Activated CD8-positive, alpha-beta T cell treated with anti-CD3 and anti-CD28 coated beads for 36 hours (primary cell): Measurements from ENCODE around the gene SCRN1. TPM values are rescaled to one million over a fixed set of nuclear protein-coding genes. Genes with fewer than 3 reads are reported as not detected.

Experiments used
- ATAC-seq: fragments of 200-7000 bp; cut with Tn5 transposase; one replicate; pipeline ENCODE4 v1.10.0; 2021; ENCODE audit warnings: mild to moderate bottlenecking, moderate library complexity
- CTCF ChIA-PET: fragments of 350-600 bp; sonication (Branson Sonifier 250); formaldehyde crosslinking; loops from one replicate; lab custom pipeline; 2021; ENCODE audit warnings: antibody characterized with exemption; lab: Charles Lee
- POLR2A ChIA-PET: fragments of 350-600 bp; sonication (Branson Sonifier 250); formaldehyde crosslinking; loops from one replicate; lab custom pipeline; 2021; ENCODE audit warnings: antibody characterized with exemption; lab: Charles Lee
- DNase-seq: peaks from one replicate; pipeline ENCODE4 v3.0.0-alpha.2; 2020
- H3K27ac Mint-ChIP-seq: one replicate; pipeline ENCODE4 v1.8.0; 2021; ENCODE audit warnings: mild to moderate bottlenecking, mixed read lengths
- H3K27me3 Mint-ChIP-seq: one replicate; pipeline ENCODE4 v1.8.0; 2021; ENCODE audit warnings: mixed read lengths
- H3K36me3 Mint-ChIP-seq: one replicate; pipeline ENCODE4 v1.8.0; 2021; ENCODE audit warnings: low read depth, mixed read lengths
- H3K4me1 Mint-ChIP-seq: one replicate; pipeline ENCODE4 v1.8.0; 2021; ENCODE audit warnings: low read depth, mixed read lengths
- H3K4me3 Mint-ChIP-seq: one replicate; pipeline ENCODE4 v1.8.0; 2021; ENCODE audit warnings: mild to moderate bottlenecking, moderate library complexity, mixed read lengths
- H3K9me3 Mint-ChIP-seq: one replicate; pipeline ENCODE4 v1.8.0; 2021; ENCODE audit warnings: mixed read lengths
- CTCF ChIP-seq: fragments of 200-600 bp; IDR thresholded peaks from one replicate; pipeline ENCODE4 v1.8.0; 2022; ENCODE audit warnings: antibody characterized with exemption, mild to moderate bottlenecking
- intact Hi-C: fragments of 100-400 bp; cut with micrococcal nuclease; formaldehyde crosslinking; loops from one replicate; pipeline ENCODE4 v1.10.0; 2022
- total RNA-seq, 2 experiments: library from RNA; stranded (reverse); gene quantifications; one replicate each; pipeline ENCODE4 v1.2.3, GENCODE V29; 2021

SCRN1 gene
- total RNA-seq, 2 experiments from 2014 or later: 10.8 to 14.7 TPM

DNA sequence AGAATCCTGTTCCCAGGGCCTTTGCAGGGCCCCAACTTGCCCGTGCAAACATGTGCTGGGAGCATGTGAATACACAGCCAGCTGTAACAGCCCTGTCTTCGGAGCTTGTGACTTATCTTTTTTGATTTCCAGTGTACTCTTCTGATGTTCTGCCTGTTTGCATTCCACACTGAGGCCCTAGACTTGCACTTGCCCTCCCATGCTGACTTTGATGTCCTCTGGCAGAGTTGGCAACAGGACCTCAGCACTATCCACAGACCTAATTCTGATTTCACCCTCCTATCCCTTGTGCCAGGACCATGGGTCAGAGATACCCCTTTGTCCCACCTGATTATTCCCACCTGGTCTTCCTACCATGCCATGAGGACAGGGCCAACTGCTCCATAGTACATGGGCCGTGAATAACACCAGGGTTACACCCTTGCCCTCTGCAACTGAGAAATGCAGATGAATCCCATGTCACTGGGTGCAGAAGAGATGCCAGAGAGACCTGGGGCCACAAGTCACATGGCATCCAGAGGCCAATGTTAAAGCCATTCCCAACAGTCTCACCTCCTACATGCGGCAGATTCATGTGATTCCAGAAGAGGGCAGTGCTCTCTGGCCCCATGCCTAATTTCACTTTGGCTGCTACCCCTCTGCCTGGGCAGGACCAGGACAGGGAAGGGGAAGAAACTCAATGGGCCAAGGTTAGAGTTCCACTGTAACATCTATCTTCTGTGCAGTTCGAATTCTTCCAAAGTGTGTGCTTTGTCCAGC is 43.0 kb downstream of the SCRN1 start:
- Mint-ChIP-seq H3K36me3 (peaks cover 2% of the 10 kb centered on the region), H3K9me3 (no peaks in the 10 kb centered on the region), H3K4me3 (no peak overlapping the region), H3K27ac (no peak overlapping the region), H3K4me1 (no peaks in the 10 kb centered on the region), H3K27me3 (no peaks in the 10 kb centered on the region)
- no peak for TF ChIP-seq CTCF
- intact Hi-C loops: no loop called here
- ChIA-PET CTCF (interaction anchor here (0.9 to 1.0 kb wide), 2 partner anchors 25 to 116 kb away, joined by 3 read pairs; no protein-coding TSS in a partner anchor), POLR2A (no interaction called here)
- no peak for ATAC-seq
- peak; percentile 8 for DNase-seq

DNA sequence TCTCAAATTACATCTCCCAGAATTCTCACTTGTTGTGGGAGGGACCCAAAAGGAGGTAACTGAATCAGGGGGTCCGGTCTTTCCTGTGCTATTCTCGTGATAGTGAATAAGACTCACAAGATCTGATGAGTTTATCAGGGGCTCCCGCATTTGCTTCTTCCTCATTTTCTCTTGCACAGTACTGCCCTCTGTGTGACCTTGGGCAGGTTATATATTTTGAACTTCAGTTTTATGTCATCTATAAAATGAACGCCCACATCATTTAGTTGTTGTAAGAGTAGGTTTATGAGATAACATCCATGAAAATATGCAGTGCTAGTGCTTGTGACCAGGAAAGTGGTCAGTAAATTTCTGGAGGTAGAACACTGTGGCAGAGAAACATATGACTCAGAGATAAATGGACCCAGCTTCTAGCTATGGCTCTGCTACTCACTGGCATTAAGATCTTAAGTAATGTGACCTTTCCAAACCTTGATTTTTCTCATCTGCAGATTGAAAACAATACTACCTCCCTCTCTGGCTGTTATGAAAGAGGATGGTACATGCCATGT is 44.3 kb downstream of the SCRN1 start:
- Mint-ChIP-seq H3K4me1 (no peaks in the 10 kb centered on the region), H3K9me3 (no peaks in the 10 kb centered on the region), H3K36me3 (no peaks in the 10 kb centered on the region), H3K4me3 (no peak overlapping the region), H3K27ac (no peak overlapping the region), H3K27me3 (no peaks in the 10 kb centered on the region)
- DNase-seq (no peak), ATAC-seq (peak; percentile 17)
- ChIA-PET CTCF (no interaction called here), POLR2A (no interaction called here)
- intact Hi-C loops: no loop called here
- TF ChIP-seq CTCF: no peak

GRCh38 chr7:29940199-29940598 is 49.4 kb downstream of the SCRN1 start:
- intact Hi-C loops: no loop called here
- Mint-ChIP-seq H3K36me3 (no peaks in the 10 kb centered on the region), H3K27me3 (no peaks in the 10 kb centered on the region), H3K4me3 (no peak overlapping the region), H3K4me1 (no peaks in the 10 kb centered on the region), H3K9me3 (no peaks in the 10 kb centered on the region), H3K27ac (no peak overlapping the region)
- no peak for DNase-seq
- ATAC-seq: no peak
- ChIA-PET CTCF (interaction anchor here (0.6 to 1.5 kb wide), 2 partner anchors 11 to 19 kb away, joined by 3 to 7 read pairs; no protein-coding TSS in a partner anchor), POLR2A (no interaction called here)
- no peak for TF ChIP-seq CTCF

- H3K4me3 Mint-ChIP-seq: no peak overlapping the region
- TF ChIP-seq CTCF: no peak
- H3K4me1 Mint-ChIP-seq: no peaks in the 10 kb centered on the region
- DNase-seq (no peak), ATAC-seq (no peak)
- H3K27me3 Mint-ChIP-seq: no peaks in the 10 kb centered on the region
- H3K9me3 Mint-ChIP-seq: no peaks in the 10 kb centered on the region
- H3K36me3 Mint-ChIP-seq: no peaks in the 10 kb centered on the region
- H3K27ac Mint-ChIP-seq: no peak overlapping the region
- ChIA-PET POLR2A (no interaction called here), CTCF (no interaction called here)
- intact Hi-C loops: no loop called here
Observed at GRCh38 chr7:29937132-29937531, 52.5 kb downstream of the SCRN1 start.

DNA sequence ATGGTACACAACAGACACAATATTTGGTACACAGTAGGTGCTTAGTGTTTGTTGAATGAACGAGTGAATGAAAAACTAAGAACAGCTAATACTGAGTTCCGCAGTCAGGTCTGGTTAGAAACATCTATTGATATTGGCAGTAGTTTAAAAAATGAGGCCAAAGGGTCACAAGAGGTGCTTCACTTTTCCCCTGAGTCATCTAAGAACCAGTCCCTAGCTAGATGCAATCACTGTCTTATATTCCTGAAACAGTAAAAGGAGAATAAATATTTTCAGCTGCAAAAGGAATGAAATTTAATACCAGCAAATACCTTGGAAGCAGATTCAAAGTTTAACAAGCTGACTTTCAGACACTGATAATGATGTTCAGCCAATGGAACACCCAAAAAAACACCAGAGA is 54.5 kb downstream of the SCRN1 start:
- intact Hi-C loops: no loop called here
- ChIA-PET CTCF (interaction anchor here (1.2 kb wide), 1 partner anchor 14 kb away, joined by 5 read pairs; no protein-coding TSS in a partner anchor), POLR2A (no interaction called here)
- no peaks in the 10 kb centered on the region for H3K9me3 Mint-ChIP-seq
- no peaks in the 10 kb centered on the region for H3K27me3 Mint-ChIP-seq
- H3K4me1 Mint-ChIP-seq: no peaks in the 10 kb centered on the region
- H3K36me3 Mint-ChIP-seq: no peaks in the 10 kb centered on the region
- ATAC-seq (no peak), DNase-seq (no peak)
- H3K27ac Mint-ChIP-seq: no peak overlapping the region
- TF ChIP-seq CTCF: no peak
- no peak overlapping the region for H3K4me3 Mint-ChIP-seq
